NCI-H748 treated with DMSO at 0.1 percent for 48 hours (cell line): Measurements from ENCODE around the gene FBXO22.
"Not testable (repeated sequence)": the region's sequence is repeated elsewhere in the genome, so short reads cannot be mapped to it uniquely, and the experiment has no call there.

Experiments
- DNase-seq: peaks from one replicate; lab custom pipeline; 2025; lab: John Stamatoyannopoulos, UW

FBXO22 gene

DNA sequence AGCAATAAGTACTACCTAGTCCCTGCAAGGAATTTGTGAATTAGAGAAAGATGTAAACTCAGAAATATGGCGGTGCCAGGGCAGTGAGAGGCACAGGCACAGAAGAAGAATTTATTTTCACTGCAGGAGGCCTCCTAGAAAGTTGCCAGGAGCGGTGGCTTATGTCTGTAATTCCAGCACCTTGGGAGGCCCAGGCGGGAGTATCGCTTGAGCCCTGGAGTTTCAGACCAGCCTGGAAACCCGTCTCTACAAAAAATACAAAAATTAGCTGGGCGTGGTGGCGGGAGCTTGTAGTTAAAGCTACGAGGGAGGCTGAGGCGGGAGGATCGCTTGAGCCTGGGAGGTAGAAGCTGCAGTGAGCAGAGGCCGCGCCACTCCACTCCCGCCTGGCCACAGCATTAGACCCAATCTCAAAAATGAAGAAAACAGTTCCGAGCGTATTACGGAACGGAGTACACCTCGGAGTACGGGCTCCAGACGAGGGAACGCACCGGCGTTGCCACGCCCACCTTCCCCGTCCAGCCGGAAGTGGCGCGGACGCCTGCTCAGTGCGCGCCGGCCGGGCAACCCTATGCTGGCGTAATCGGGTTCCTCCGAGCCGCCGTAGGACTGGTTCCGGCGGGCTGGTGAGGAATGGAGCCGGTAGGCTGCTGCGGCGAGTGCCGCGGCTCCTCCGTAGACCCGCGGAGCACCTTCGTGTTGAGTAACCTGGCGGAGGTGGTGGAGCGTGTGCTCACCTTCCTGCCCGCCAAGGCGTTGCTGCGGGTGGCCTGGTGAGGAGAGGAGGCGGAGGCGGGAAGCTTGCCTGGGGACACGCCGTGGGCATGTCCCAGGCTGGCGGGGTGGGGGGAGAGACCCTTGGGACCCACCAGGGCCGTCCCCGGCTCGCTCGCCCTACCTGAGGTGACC, at the start of gene FBXO22:
Gene FBXO22 (plus strand): TSS at position 548 of the 909 bp plus-strand sequence. CDS start 86 bp downstream, at position 634.
- DNase-seq, result peak; percentile 55

DNA sequence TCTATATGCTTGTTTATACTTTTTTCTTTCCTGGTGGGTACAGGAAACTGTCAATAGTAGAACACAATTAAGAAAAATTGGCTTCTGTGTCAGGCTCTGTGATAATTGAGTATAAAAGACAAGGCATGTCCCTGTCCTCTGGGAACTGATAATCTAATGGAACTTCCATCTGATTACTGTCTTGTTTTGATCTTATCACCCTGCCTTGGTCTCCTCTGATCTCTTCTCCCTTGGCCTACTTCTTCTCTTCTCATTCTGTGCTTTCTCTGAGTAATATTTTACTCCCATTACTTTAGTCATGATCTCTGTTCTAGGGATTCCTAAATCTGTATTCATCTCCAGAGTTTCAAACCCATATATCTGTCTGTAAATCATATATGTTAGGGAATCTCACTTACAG, 45.8 kb upstream of the FBXO22 start:
- DNase-seq, result no peak

DNA sequence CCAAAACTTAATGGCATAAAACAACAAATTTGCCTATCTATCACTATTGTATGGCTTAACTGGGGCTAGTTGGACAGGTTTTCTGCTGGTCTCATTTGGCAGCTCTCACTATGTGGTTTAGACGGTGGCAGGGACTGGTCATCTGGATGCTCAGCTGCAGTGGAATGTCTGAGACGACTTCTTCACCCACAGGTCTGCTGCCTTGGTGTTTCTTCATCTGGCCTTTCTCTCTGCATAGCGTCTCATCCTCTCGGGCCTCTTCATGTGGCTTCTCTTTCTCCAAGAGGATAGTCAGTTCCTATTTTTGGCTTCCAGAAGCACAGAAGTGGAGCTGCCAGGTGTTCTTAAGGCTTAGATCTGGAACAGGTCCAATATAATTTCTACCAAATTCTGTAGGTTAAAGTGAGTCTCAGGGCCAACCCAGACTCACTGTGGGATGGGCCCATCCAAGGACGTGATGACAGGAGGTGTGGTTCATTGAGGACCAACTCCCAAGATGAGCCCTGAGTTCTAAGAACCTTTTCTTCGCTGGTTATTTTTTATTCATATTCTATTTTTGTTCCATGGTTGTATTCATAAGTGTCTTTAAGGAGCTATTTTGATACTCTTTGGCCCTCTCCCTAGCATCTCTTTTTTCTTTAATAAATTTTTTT, 41.8 kb upstream of the FBXO22 start:
- no peak for DNase-seq

DNA sequence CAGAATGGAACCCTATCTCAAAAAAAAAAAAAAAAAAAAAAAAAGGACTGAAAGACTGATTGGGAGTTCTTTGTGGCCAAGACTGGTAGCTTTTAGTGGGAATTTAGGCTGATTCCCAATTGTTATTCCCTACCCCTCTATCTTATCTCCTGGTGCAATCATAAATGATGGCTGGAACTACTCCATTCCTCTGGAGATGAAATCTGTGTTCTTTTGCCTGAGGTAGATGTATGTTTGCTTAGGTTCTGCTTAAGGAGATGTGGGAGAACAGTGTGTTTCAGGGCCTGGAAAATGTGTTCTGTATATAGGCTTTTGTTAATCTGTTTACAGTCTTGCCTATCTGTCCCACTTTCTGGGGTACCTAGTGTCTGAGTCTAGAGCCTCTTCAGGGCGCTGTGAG, 40.9 kb upstream of the FBXO22 start:
- no peak for DNase-seq

DNA sequence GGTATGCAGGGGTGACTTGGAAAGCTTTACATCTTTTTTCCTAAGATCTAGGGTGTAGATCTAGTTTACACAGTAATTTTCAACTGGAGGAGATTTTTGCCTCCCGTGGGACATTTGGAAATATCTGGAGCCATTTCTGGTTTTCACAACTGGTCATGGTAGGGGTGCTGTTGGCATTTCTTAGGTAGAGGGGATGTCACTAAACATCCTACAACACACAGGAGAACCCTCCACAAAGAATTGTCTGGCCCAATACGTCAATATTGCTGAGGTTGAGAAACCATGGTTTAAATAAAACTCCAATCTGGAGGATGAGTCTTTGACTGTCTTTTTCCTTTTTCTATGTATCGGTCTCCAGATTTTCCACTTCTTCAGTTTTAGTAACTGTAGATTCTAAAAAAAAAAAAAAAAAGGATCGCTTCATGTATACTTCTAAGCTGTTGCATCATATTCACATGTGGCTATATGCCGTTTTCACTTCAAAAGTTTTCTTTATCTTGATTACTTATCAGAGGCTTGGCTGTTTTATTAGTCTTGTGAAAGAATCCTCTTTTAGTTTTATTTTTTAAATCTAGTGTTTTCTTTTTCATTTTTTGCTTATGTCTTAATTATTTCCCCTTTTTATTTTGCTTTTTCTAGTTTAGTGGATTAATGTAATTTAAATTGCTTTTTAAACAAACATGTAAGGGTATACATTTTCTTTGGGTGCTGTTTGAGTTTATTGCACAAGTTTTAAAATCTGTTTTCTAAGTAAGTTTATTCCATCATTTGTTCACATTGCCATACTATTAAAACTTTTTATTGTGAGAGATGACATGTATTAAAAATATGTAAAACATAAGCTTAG, 39.2 kb upstream of the FBXO22 start:
- DNase-seq, result no peak

DNA sequence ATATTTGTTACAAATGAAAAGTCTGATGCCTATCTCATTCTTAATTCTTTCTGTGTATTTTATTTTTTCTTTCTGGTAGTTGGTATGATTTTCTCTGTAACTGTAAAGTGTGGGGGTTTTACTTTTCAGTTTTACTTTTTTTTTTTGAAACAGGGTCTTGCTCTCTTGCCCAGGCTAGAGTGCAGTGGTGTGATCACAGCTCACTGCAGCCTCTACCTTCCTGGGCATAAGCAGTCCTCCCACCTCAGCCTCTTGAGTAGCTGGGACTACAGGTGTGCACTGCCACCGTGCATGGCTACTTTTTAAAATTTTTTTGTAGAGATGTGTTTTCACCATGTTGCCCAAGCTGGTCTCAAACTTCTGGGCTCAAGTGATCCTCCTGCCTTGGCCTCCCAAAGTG, 37.6 kb upstream of the FBXO22 start:
- DNase-seq, result not testable (repeated sequence)

DNA sequence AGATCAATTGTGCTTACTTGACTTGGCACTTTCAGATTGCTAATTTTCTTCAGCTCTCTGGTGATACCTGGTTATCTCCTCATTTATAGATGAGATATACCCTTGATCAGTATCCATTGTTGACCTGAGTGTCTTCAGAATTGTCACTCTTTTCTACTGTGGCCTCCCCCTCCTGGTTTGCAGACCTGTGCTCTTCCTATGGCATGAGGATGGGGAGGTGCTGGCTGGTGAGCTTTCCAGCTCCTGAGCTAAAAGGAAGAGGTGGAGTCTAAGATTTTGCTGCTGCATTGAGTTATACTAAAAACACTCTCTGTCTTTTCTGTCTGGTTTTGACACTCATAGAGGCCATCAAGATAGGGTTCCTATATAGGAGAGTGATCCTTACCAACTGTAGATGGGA, 36.8 kb upstream of the FBXO22 start:
- DNase-seq, result no peak

DNA sequence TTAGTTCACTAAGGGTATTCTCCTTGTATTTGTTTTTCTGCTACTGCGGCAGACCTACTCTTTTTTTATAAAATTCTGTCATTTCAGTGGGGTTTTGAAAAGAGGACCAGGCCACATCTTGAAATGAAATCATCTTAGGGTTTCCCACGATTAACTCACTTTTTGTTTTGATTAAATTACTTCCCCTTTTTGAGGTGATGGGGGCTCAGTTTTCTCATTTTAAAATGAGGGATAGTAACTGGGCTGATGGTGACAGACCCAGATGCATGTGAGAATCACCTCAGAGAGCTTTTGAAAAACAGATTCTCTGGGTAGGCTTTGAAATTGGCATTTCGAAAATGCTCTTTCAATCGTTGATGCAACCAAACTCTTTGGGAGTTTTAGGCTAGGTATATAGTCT, 36.2 kb upstream of the FBXO22 start:
- DNase-seq, result no peak

DNA sequence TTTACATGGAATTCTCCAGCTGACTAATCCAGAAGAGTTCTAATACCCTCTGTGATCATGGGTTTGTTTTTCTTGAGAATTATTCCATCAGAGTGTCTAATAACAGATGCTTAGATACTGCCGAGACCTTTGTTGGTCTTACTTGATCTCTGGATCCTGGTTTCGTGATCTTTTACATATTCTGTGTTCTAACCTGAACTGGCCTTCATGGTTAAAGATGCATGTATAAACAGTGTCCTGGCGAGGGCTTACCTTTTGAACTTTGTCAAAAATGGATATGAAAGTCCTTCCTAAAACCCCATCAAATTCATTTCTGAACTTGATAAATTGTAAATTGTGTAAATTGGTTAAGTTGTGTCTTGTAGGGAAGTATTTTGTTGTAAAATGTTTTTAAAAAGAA, 35.7 kb upstream of the FBXO22 start:
- no peak for DNase-seq

DNA sequence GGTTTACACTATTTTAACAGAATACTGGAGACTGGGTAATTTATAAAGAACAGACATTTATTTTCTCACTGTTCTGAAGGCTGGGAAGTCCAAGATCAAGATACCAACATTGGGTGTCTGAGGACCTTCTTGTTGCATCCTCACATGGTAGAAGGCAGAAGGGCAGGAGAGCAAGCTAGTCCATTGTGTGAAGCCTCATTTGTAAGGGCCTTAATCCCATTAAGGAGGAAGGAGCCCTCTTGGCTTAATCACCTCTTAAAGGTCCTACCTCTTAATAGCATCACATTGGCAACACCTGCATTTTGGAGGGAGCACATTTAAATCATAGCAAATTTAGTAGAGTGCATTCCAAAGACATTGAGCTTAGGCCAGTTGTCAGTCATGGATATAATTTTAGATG, 34.2 kb upstream of the FBXO22 start:
- no peak for DNase-seq

DNA sequence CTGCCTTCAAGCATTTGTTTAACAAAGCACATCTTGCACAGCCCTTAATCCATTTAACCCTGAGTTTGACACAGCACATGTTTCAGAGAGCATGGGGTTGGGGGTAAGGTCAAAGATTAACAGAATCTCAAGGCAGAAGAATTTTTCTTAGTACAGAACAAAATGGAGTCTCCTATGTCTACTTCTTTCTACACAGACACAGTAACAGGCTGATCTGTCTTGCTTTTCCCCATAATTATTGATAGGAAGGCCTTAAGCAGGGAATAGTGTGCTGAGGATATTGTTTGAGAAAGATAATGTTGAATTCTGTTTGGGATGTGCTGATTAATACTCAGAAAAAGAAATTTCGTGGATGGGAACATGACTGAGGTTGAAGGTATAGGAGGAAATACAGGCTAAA, 32.1 kb upstream of the FBXO22 start:
- DNase-seq, result not testable (repeated sequence)

DNA sequence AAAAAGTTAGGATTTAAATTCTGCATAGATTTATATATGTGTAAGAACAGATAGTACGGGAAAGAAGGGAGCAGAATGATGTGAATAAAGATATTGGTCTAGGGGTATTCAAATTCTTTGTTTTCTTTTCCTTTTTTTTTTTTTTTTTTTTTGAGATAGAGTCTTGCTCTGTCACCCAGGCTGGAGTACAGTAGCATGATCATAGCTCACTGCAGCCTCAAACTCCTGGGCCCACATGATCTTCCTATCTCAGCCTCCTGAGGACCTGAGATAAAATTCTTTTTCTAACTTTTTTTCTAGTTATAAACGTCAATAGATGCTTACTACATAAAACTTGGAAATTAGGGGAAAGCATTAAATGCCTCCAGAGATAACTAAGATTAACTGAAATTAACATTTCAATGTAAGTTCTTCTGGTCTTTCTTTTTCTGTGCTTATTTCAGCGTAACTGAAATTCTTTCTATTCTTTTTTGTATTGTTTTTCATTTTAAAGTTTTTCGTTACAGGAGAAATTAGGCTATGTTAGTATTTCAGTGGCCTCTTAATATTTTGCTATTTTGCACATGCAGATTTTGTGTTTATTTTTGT, 31.2 kb upstream of the FBXO22 start:
- DNase-seq, result no peak

DNA sequence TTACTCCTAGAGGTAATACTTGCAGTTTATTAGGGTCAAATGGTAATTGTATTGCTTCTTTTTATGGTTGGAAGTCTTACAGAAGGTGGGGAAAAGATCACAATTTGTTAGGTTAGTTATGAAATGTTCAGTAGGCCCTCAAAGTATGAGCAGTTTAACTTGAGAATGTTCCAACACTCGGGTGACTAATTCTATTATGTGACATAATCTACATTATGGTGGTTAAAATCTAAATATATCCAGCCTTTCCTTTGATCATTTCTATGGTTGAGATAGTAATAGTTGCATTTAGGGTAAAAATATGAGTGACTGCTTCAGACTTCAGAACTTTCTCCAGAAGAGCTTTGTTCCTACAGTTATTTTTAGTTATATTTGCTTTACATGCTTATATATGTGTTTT, 19.6 kb upstream of the FBXO22 start:
- no peak for DNase-seq

DNA sequence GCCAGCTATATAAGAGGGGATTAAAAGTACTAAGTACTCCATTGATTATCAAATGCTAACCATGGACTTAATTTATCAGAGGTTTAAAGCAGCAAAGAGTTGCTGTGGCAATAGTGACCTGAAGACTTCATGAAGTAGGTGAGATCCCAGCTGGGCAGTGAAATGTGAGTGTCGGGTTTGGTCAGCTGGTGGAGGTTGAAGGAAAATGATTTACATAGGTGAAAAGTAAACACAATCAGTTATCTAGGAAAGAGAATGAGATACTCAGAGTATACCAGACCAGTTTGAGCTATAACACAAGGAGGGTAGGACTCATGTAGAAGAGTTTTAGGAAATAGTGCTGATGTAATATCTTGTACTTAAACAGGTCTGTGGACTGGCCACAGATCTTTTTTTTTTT, 16.5 kb upstream of the FBXO22 start:
- no peak for DNase-seq

DNA sequence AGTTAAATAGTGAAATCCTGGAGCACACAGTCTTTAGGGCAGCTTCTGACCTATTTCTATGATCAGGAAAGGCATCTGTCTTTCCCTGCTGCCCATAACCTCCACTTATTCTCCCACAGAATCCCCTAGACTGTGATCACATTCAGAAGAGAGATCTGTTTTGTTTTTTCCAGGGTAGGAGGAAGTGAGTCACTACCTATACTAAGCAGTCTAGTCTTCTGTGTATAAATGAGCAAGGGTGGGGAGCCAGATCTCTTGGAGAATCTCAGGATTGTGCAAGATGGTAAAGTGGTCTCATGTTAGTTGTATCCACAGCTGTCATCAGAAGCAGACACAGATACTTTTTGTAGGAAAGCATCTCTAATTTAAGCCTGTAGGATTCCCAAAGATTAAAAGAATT, 11.8 kb upstream of the FBXO22 start:
- no peak for DNase-seq

DNA sequence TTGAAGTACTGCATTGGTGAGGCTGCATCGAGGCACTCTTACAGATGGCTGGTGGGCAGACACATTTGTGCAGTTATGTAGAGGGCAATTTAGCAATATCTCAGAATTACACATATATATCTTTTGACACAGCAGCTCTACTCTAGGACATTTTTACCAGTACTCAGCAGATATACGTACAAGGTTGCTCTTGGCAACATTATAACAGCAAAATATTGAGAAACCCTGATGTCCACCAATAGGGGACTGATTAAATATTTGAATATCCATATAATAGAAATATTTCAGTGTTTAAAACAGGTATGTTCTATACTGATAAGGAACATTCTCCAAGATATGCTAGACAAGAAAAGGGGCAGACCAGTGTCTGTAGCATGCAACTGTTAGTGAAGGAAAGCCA, 7.9 kb upstream of the FBXO22 start:
- DNase-seq, result no peak

DNA sequence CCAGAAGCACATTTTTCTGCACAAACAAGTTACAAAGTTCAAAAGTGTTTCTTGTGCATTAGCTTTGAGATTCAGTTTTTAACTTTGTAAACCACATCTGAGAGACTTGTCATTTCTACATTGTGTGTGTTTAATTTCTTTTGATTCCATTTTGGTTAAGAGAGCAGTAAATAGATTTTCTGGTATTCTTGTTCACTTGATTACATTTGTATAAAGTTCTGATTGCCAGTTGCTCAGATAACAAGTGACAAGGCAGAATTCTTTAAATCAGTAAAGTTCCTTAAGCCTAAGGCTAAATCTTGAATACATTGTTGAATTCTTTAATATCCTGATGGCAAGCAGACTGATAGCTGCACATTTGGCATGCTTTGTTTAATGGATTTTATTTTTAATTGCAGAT, 3.1 kb upstream of the FBXO22 start:
- no peak for DNase-seq

DNA sequence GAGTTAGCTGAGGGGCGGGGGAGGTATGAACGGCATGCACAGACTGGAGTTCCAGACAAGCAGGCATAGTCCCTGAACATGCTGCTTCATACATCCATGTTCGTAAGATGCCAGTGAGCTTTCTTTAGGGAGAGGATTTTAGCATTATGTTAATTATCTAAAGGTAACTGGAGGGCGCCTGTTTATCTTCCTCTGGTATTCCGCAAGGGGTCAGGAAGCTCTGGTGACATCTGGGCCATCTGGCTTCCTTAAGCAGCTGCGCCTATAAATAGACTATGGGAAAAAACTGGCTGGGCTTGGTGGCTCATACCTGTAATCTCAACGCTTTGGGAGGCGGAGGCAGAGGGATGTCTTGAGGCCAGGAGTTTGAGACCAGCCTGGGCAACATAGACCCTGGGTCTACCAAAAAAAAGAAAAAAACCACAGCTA, 1.5 kb upstream of the FBXO22 start:
- DNase-seq, result no peak

DNA sequence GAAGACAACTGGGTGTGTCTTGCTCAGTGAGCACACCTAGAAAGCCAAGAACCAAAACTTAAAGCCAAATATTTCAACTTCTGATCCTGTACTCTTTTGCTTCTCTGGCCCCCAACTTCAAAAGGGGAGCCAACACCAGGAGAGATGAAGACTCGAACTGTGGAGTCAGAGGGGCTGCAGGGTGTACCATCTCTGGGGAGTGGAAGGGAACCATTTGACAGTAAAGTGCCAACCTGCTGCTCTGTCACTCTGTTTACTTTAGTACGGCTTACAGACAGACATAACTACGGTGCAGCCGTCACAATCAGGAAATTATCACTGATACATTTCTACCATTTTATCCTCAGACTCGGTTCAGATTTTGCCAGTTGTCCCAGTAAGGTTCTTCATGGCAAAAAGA, 1.6 kb downstream of the FBXO22 start:
- DNase-seq, result no peak

DNA sequence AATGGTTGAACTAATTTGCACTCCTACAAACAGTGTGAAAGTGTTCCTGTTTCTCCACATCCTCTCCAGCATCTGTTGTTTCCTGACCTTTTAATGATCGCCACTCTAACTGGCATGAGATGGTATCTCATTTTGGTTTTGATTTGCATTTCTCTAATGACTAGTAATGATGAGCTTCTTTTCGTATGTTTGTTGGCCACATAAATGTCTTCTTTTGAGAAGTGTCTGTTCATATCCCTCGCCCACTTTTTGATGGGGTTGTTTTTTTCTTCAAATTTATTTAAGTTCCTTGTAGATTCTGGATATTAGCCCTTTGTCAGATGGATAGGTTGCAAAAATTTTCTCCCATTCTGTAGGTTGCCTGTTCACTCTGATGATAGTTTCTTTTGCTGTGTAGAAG, 6.7 kb downstream of the FBXO22 start:
- DNase-seq, result not testable (repeated sequence)

DNA sequence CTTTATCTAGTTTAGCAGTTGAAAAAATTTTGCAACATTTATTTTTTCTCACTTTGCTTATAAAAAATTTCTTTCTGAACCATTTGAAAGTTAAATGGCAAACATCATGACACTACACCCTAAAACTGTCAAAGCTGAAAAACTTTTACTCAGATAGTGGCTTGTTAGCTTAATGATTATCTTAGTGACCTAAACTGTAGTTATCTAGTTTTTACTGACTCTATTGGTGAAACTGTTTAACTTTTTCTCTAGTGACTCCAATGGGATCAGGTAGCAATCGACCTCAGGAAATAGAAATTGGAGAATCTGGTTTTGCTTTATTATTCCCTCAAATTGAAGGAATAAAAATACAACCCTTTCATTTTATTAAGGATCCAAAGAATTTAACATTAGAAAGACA, 13.3 kb downstream of the FBXO22 start:
- no peak for DNase-seq

DNA sequence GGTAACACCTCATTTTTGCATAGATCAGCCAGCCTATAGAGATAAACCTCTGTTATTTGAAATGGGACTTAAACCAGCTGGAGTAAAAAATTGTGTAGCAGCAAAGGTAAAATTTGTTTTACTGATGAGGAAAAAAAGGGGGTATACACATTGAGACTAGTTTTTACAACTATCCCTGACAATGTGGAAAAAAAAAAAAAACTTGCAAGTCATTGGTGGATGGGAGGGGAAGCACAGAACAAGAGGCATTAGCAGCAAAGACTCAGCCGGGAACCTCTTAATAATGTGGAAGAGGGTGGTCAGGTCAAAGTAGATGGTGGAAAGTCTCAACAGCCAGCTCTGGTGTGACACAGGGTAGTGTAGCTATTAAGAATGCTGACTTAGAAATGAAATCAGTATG, 14.5 kb downstream of the FBXO22 start:
- no peak for DNase-seq
